Kidney epithelial cell (primary cell): ENCODE results near the gene DCHS2. TPM values are rescaled to one million over a fixed set of nuclear protein-coding genes. Genes with fewer than 3 reads are reported as not detected.

Experiments used
- DNase-seq: peaks from one replicate; pipeline ENCODE4 v3.0.0-alpha.2; 2010; ENCODE audit warnings: low read depth
- H3K27me3 ChIP-seq: 2 replicates; pipeline ENCODE4 v1.6.0; 2011; ENCODE audit warnings: low read length; ENCODE audit not compliant: control insufficient read depth, insufficient read depth
- H3K36me3 ChIP-seq: 2 replicates; pipeline ENCODE4 v1.5.1; 2011; ENCODE audit warnings: low read length; ENCODE audit not compliant: control insufficient read depth, insufficient read depth
- H3K4me3 ChIP-seq: 2 replicates; pipeline ENCODE4 v1.5.1; 2011; ENCODE audit warnings: low read depth, mild to moderate bottlenecking, control low read depth, low read length
- CTCF ChIP-seq: IDR thresholded peaks from 2 replicates; pipeline ENCODE4 v1.5.1; 2011; ENCODE audit warnings: mild to moderate bottlenecking, moderate library complexity, low read length, control low read depth, inconsistent platforms; ENCODE audit not compliant: insufficient read depth, poor library complexity, severe bottlenecking
- total RNA-seq: library from RNA; depleted of rRNA; stranded (reverse); fragments of >200 nt; gene quantifications from 2 replicates; pipeline ENCODE4 v1.2.3, GENCODE V29; 2015

The DCHS2 gene
- total RNA-seq, 1 donor from 2014 or later = 0.75 TPM

DNA sequence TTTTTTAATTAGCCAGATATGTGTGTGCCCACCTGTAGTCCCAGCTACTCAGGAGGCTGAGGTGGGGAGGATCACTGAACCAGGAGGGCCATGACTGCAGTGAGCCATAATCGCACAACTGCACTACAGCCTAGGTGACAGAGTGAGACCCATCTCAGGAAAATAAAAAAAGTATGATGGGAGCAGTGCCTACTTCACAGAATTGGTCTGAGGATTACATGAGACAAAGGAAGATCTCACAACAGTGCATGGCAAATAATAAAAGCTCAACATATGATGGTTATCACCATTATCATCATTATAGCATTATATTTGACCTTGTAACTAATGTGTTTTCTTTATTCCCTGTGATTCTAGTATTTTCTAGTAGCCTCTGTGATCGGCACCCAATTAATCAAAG lies 19.9 kb upstream of the DCHS2 start:
- no peak for DNase-seq
- TF ChIP-seq CTCF = no peak
- Histone ChIP-seq H3K27me3 (no peaks in the 10 kb centered on the region), H3K4me3 (no peak overlapping the region), H3K36me3 (no peaks in the 10 kb centered on the region)

GRCh38 chr4:154507156-154507555 lies 15.6 kb upstream of the DCHS2 start:
- peak; percentile 76 for DNase-seq
- H3K36me3 ChIP-seq = no peaks in the 10 kb centered on the region
- H3K4me3 ChIP-seq = no peak overlapping the region
- H3K27me3 ChIP-seq = no peaks in the 10 kb centered on the region
- no peak for TF ChIP-seq CTCF

DNA sequence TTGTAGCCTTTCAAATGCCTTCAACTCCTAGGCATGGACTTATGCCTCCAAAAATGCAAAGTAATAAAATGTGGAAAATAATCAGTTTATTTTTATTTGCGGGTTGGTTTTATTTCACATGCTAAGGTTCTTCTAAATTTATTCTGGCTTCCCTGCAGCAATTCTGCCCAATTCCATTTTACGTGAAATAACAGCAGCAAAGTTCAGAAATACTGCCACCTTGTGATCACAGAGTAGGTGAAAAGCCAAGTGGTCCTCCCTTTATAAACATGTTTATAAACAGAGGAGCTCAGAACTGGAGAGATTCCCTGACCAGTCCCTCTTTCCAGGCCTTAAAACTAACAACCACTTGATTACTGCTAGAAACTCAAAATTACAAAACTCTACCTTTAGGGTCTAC lies 14.7 kb upstream of the DCHS2 start:
- Histone ChIP-seq H3K27me3 (peaks cover 3% of the 10 kb centered on the region), H3K4me3 (no peak overlapping the region), H3K36me3 (no peaks in the 10 kb centered on the region)
- no peak for DNase-seq
- peak; percentile 62 for TF ChIP-seq CTCF

GRCh38 chr4:154503598-154503997 lies 12.0 kb upstream of the DCHS2 start:
- no peak for DNase-seq
- H3K4me3 ChIP-seq = no peak overlapping the region
- peak; percentile 53 for TF ChIP-seq CTCF
- no peaks in the 10 kb centered on the region for H3K36me3 ChIP-seq
- peaks cover 3% of the 10 kb centered on the region for H3K27me3 ChIP-seq

- TF ChIP-seq CTCF = no peak
- Histone ChIP-seq H3K27me3 (peaks cover 3% of the 10 kb centered on the region), H3K36me3 (no peaks in the 10 kb centered on the region), H3K4me3 (no peak overlapping the region)
- DNase-seq = no peak
Observed at GRCh38 chr4:154502111-154502510, 10.5 kb upstream of the DCHS2 start.

DNA sequence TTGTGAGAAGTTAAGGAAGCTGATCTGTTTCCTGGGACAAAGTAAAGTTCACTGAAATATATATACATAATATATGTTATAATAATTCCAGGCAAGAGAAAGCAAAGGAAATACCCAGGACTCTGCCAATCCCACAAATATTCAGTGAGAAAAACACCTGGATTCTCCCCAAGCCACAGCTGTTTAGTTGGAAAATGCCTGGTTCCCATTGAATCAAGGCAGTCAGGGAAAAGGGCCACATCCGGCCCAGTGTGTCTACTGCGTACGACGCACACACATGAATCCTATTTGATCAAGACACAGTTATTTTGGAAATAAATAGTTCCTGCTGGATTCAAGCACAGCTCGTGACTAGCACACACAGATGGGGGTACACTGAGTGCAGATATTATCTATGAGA lies 6.3 kb upstream of the DCHS2 start:
- no peak for DNase-seq
- Histone ChIP-seq H3K27me3 (peaks cover 5% of the 10 kb centered on the region), H3K36me3 (no peaks in the 10 kb centered on the region), H3K4me3 (no peak overlapping the region)
- TF ChIP-seq CTCF = no peak
